WTC11 (cell line): ENCODE results near the gene PRKAB2.

Source experiments
- CTCF ChIP-seq: fragments of 200-600 bp; IDR thresholded peaks from 2 replicates; pipeline ENCODE4 v1.8.0; 2022; ENCODE audit warnings: antibody characterized with exemption
- ESRRA ChIP-seq: sonication (generic); formaldehyde crosslinking; IDR thresholded peaks from 2 replicates; pipeline ENCODE4 v1.8.1; 2022; ENCODE audit warnings: mild to moderate bottlenecking, missing genetic modification reagents, borderline replicate concordance

GRCh38 chr1:147124266-147124665, 48.0 kb downstream of the PRKAB2 start:
- TF ChIP-seq CTCF (no peak), ESRRA (no peak)
